HG02981 (cell line): ENCODE data around the gene TSHZ1.

Source experiments
- ATAC-seq: cut with Tn5 transposase; IDR thresholded peaks from one replicate; pipeline ENCODE4 v1.9.1; 2021; ENCODE audit warnings: mild to moderate bottlenecking, moderate library complexity; ENCODE audit not compliant: unreplicated experiment

The TSHZ1 gene

GRCh38 chr18:75210274-75211001 lies at the start of gene TSHZ1:
TSHZ1 (plus strand) TSS chr18:75210797; CDS start chr18:75211877, 1,080 bp downstream.
- ATAC-seq, result peak; percentile 35

DNA sequence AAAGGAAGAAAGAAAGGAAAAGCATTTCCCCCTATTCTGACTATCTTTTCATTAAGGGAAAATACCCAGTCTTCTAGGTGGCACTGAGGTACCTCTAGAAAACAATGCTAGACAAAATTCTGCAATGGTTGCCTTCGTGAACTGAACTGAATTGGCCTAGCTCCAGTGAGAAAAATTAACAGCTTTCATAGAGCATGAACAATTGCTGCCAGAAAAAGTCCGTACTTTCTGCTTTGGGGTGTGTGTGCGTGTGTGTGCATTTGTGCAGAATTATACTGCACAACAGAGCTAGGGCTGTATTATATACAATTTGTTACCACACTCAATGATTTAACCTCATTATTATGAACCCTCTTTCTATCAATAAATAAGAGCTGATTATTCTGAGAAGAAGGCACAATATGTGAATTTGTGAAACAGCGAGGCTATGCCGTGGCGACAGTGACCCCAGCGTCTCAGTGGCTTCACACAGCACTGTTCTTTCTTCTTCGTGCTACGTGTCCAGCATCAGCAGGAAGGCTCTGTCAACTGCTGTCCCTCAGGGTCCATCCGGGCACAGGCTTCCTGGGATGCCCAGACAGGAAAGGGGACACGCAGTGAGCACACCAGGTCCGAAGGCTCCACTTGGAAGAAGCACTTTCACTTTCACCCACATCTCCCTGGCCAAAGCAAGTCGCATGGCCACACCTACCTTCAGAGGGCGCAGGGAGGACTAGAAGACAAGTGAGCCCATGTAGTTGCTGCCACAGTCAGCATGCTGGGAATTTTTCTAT lies 49.2 kb upstream of the TSHZ1 start:
- ATAC-seq, result no peak

GRCh38 chr18:75162467-75162866 lies 48.1 kb upstream of the TSHZ1 start:
- no peak for ATAC-seq

GRCh38 chr18:75162978-75163377 lies 47.6 kb upstream of the TSHZ1 start:
- ATAC-seq, result no peak

DNA sequence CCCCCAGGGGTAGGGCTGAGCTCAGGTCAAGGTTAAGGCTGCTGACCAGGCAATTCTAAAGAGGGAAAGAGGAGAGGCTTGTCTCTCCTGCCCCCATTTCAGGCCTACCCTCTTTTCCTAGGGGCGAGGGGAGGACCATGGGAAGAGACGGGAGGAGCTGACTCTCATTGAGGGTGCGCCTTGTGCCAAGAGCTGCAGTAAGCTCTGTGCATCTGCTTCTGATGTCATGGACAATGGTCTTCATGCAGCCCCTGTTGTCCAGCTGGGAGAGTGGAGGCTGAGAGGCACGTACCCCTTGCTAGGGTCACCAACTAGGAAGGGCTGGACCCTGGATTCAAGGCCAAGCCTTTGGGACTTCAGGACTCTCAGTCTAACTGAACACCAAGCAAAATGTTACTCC lies 46.9 kb upstream of the TSHZ1 start:
- no peak for ATAC-seq

DNA sequence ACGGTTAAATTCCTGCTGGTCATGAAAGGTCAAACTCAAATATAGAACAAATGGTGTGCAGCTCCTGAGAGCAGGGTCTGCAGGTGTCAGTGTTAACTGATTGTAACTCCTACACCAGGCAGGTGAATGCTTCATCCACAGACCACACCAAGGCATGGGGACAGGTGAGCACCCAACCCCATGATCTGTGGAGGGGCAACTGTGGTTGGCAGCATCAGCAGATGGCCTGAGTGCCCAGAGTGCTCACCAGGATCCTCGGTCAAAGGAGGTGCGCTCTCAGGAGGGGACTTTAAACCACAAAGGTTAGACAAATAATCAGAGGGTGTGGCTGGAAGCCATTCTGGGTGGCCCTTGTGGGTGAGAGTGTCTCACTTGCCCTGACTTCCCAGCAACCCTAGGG lies 46.1 kb upstream of the TSHZ1 start:
- ATAC-seq, result no peak

- no peak for ATAC-seq
These were observed 44.7 kb upstream of the TSHZ1 start for GRCh38 chr18:75165926-75166325.

DNA sequence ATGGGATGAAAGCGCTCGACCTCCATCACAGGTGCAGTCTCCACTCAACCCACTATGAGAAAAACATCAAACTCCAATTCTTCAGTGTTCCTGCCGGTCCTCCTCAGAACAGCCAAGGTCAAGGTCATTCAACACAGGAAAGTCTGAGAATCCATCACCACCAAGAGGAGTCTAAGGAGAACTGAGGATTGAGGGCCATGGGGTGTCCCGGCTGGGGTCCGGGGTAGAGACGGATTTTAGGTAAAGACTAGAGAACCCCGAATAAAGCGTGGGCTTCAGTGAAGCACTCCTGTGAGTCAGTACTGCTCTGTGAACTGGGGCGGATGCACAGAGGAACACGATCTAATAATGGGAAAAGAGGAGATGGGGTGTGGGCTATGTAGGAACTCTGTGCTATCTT lies 43.5 kb upstream of the TSHZ1 start:
- ATAC-seq, result no peak

DNA sequence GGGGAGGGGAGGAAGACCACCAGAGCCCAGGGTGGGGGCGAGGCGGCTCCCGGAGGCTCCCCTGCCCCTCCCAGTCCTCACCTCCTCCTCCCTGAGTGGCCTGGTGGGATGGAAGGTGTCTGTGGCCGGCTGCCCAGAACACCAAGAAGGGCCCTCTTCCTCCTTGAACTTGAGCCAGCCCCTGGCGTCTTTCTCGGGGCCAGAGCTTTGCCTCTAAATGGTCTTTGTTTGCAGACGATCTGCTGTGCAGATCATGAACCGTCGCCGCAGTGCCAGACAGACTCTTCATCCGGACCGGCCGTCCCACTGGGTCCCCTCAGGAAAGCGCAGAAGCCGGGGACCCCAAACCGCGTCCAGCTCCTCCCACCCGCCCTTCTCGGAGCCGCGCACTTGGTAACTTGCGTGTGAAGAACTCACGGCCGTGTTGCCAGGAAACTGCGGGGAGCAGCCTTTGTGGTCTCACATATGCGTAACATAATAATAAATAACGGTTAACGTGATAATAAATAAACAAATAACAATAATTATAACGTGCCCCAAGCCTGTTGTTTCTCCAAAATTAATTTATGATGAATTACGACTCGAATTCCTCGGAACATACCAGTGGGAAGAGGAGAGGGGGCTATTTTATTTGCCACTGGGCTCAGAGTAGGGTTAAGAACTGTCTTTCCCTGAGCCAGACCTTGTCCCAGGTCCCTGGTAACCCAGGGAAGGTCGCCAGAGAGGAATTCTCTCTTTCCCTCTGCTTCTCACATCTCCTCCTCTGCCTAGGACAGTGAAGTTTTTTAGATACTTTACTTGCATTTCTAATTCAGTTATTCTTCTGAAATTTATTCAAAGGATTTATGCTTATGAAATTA lies 42.6 kb upstream of the TSHZ1 start:
- no peak for ATAC-seq

GRCh38 chr18:75168619-75169018 lies 42.0 kb upstream of the TSHZ1 start:
- no peak for ATAC-seq

GRCh38 chr18:75169411-75169810 lies 41.2 kb upstream of the TSHZ1 start:
- no peak for ATAC-seq

DNA sequence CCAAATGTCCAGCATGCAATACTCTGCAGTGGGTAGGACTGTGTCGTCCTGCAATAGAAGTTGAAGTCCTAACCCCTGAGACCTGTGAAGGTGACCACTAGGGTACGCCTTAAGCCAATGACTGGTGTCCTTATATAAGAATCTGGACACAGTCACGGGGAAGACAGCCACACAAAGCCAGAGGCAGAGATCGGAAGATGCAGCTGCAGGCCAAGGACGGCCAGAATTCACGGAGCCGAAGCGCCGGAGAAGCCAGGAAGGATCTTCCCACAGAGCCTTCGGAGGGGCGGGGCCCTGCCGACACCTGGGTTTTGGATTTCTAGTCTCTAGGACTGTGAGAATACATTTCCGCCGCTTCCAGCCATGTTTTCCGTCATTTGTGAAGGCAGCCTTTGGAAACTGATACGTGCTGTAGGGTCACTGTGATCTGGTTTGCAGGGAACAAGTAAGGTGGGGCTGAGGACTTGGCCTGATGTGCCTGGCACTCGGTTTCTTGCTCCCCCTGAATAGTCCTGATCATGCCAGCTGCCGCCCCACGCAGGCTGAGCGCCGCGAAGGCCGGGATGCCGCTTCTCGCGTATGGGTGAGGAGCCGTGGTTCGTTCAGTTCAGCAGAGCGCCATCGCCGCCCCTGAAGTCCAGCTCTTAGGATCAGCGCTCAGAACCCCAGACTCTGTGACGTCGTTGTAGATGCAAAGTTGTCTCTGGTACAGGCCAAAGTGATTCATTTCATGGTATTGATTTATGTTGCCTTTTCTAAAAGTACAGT lies 40.4 kb upstream of the TSHZ1 start:
- no peak for ATAC-seq

- ATAC-seq, result no peak
These were observed 39.7 kb upstream of the TSHZ1 start for GRCh38 chr18:75170916-75171315.

DNA sequence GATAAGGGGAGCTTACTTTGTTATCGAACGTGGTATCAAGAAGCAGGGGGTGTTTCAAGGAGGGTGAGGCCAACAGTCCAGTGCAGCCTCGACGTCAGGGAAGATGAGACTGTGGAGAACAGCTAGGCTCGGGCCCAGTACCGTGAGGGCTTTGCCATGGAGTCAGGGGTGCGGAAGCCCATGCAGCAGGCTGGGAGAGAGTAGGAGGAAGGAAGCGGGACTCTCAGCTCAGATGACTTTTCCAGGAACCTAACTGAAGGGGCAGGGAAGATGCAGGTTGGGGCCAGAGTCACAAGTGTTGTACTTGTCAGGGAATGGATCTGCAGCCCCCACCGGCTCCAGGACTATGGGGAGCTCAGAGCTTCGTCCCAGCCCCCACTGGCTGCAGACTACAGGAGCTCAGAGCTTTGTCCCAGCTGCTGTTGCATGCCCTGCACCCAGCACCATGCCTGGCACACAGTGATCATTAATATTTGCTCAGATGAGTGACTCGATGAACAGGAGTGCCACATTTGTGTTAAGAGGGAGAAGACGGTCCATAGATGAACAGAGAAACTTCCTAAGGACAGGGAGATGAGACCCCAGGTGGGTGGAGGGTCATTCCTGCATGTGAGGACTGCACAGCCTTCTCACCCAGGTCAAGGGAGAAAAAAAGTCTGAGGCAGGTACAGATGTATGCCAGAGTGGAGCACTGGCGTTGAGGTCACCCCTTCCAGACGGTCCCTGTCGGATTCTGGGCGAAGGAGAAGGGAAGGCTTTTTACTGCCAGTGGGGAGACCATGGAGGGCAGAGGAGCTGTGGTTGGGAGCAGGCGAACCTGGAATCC lies 38.1 kb upstream of the TSHZ1 start:
- ATAC-seq, result no peak

DNA sequence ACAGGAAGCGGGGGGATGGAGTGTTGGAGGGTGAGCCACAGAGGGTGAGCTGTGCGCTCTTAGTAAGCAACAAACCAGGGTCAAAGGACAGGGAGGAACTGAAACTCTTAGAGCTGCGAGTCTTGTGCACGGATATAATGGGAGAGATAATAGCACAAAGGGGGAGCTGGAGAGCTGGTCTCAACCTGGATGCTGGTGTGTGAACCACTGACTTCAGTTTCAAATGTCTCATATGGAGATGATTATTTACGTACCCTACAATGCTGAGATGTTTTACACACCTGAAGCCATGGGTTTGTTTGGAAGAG lies 37.5 kb upstream of the TSHZ1 start:
- peak; percentile 98 for ATAC-seq

DNA sequence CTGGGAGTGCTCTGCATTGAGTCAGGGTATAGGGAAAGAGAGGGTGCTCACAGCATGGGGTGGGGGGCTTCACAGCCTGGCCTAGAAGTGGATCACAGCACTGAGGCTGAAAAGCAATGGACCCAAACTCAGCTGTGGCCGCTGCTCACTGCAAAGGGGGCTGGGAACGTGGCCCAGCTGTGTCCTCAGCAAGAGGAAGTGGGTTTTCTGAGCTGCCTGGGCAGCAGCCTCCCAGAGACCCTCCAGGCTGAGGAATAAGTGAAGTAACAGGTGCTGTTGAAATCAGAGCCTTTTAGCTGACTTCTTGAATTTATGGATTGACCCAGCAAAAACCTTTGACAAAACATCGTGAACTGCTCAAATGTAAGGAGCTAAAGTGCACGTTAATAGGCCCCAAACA lies 36.9 kb upstream of the TSHZ1 start:
- no peak for ATAC-seq

DNA sequence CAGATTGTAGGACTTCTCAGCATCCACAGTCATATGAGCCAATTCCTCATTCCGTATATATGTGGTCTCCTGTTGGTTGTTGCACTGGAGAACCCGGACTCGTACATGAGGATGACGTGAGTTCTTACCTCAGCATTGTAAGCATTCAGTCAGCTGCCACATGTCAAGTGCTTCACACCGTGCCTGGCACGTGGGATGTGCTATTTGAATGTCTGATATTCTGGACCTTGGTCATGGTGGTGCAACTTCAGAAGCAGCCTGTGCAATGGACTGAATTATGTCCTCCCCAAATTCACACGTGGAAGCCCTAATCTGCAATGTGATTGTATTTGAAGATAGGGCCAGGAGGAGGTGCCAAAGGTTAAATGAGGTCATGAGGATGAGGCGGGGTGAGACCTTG lies 33.7 kb upstream of the TSHZ1 start:
- ATAC-seq, result no peak

GRCh38 chr18:75178376-75178775 lies 32.2 kb upstream of the TSHZ1 start:
- ATAC-seq, result no peak

GRCh38 chr18:75179819-75180600 lies 30.6 kb upstream of the TSHZ1 start:
- ATAC-seq, result no peak
